HG03175 (cell line): ENCODE data around the gene DUS1L.

Experiments
- ATAC-seq: cut with Tn5 transposase; IDR thresholded peaks from one replicate; pipeline ENCODE4 v1.9.1; 2021; ENCODE audit warnings: mild to moderate bottlenecking, moderate library complexity; ENCODE audit not compliant: unreplicated experiment

The DUS1L gene

DNA sequence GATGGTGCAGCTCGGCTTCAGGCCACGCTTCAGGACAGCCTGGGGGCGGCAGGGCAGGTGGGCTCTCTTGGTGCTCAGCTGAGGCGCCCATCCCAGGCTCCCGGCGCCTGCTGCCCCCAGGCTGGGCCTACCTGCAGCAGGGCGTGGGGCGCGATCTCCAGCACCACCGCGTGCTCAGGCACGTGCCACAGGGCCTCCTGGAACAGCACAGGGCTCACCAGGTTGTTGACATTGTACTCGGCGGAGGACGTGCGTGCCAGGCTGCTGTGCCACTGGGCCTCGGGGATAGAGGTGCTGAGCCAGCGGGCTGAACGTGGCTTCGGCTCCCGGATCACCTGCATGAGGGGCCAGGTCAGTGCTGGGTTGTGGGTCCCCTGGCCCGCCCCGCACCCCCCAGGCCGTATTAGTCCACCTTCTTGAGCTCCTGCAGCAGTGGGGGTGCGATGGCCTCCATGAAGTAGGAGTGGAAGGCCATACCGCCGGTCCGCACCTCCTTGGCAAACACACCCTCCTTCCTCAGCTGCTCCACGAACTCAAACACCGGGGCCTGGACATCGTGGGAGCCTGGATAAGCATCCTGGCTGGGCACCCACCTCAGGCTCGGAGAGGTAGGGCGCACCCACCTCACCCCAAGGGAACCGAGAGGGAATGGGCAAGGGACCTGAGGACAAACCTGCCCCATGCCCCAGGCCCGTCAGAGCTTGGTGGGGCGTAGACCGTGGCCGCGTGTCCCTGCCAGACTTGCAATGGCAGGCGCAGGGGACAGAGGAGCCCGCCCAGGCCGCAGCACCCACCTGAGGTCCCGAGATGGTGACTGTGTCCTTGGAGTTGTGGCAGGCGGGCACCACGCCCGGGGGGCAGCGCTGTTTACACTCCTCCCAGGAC is 23.5 kb upstream of the DUS1L start:
- ATAC-seq, result no peak

DNA sequence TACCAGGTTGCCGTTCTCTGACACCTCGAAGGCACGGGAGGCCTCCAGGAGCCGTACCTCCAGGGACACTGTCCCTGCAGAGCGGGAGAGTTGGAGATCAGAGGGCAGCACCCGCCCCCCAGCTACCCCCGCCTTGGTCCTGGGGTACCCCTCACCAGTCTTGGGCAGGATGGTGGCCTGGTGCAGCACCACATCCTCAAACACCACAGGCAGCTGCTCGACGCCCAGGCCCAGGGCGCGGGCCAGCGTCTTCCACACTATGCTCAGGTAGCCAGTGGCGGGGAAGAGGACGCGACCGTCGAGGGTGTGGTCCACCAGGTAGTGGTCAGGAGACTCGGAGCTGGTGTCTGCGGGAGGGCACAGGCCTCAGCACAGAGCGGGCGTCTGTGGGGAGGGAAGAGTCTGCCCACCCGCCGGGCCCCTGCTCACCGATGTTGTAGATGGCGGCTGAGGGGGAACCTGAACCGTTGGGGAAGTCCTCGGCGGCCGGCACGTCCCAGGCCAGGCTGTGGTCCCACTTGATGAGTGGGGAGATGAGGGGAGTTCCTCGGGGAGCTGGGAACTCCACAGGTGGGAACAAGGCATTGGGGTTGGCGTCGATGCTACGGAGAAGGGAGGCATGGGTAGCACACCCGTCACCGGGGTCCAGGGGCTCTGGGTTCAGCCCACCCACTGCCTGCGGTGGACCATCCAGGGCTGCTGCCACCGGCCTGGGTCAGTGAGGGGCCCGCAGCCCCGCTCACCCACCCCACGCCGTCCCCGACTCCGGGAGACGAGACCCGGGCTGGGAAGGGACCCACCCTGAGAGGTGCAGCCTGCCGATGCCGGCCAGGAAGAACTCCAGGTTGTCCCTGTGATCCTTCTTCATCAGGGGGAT is 22.6 kb upstream of the DUS1L start:
- ATAC-seq, result no peak

GRCh38 chr17:82086941-82087906 is 21.6 kb upstream of the DUS1L start:
- ATAC-seq, result no peak

DNA sequence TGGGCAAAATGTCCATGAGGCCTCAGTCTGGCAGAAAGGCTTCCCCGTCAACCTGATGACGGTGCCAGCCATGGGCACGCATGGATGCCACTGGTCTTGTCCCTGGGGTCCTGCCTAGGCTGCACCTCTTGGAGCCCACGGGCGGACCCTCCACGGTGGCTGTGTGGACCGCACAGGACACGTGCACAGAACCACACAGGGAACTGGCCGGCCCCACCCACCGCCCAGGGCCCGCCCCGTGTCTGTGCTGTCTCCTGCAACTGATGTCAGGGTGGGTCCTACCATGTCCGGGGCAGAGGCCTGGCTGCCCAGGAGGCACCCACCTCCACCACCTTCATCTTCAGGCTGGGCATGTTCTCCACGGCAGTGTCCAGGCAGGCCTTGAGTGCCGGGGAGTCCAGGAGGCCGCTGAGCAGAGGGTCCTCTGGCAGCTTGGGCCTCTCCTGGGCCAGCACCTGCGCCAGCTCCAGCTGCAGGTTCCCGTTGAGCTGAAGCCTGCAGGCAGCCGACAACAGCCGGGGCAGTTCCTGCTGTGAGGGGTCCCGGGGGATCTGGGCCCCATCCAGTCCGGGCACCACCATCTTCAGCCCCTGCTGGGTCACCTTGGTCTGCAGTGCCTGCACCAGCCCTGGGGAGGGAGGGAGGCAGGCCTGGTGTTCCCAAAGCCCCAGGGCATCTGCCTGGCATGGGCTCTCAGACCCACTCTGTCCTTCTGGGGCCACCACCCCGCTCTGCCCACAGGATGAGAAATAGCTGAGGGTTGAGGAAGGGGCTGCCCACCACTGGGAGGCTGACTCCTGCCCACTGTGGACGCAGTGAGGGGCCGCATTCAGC is 20.5 kb upstream of the DUS1L start:
- no peak for ATAC-seq

DNA sequence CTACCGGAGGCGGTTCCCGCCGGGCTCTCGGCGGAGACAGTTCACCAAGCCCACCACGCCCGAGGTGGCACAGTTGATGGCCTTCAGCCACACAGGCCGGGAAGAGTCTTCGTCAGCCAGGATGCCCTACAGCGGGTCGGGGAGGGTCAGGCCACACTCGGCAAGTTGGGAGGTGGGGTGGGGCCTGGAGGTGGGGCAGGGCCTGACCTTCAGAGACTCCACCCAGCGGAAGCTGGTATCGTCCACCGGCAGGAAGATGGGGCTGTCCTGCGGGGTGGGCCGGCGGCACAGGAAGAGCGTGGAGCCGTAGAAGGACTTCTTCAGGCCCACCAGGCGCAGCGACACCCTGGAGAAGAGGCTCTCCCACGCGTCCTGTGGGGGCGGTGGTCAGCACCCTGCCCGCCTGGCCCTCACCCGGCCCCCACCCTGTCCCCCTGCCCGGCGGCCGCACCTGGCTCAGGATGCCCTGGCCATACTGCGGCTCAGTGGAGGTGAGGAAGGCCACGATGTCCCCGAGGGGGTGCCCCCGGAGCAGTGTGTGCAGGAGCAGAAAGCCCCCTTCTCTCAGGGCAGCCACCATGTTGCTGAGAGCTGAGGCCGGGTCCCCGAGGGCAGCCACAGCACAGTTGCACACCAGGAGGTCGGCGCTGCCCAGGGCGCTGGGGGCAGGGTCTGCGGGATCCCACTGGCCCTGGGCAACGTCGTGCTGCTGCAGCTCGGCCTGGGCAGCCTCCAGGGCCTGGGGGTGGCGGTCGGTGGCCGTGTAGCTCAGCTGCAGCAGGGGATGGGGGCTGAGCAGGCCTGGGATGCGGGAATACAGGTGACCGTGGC is 19.6 kb upstream of the DUS1L start:
- no peak for ATAC-seq

- ATAC-seq, result no peak
Measured at GRCh38 chr17:82084373-82085030, 18.9 kb upstream of the DUS1L start.

DNA sequence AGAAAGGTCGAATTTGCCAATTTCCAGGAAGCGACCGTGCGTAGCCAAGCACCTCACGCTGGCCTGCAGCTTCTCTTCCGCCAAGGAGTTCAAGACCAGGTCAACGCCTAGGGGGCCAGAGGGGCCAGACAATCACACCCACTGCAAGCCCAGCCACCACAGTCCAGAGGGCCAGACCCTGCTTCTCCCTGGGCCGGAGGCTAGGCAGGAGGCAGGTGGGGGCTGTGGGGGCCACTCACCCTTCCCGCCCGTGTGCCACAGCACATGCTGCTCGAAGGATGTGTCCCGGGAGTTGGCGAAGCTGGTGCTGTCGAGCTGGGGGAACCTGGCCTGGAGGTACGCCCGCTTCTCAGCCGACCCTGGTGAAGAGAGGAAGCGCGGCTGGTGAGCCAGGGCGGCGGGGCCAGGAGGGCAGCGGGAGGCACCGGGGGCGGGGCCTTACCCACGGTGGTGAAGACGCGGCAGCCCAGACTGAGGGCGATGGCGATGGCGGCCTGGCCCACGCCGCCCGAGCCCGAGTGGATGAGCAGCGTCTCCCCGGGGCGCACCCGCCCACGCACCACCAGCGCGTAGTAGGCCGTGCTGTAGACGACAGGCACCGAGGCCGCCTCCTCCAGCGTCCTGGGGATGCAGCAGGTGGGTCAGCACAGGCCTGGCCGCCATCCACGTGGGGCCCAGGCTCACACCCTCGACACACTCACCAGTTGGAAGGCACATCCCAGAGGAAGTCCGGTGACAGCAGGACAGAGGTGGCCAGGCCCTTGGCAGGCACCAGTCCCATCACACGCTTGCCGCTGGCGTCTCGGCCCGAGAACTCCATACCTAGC is 18.1 kb upstream of the DUS1L start:
- no peak for ATAC-seq

DNA sequence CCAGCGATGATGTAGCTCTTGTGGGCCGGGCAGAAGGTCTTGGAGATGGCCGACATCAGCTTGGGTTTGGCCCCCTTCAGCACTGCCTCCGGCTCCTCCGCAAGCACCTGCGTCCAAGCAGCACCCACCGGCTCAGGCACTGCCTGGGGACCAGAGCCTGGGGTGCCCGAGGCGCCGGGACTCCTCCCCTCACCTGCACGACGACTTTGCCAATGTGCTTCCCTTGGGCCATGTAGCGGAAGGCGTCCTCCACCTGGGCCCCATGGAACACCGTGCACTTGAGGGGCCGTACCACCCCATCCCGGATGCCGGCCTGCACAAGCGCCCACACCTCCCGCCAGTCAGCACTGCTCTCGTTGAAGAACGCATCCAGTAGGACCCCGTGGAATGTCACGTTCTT is 17.4 kb upstream of the DUS1L start:
- no peak for ATAC-seq

GRCh38 chr17:82082456-82082855 is 16.9 kb upstream of the DUS1L start:
- no peak for ATAC-seq

- ATAC-seq, result no peak
Measured at GRCh38 chr17:82081966-82082365, 16.4 kb upstream of the DUS1L start.

DNA sequence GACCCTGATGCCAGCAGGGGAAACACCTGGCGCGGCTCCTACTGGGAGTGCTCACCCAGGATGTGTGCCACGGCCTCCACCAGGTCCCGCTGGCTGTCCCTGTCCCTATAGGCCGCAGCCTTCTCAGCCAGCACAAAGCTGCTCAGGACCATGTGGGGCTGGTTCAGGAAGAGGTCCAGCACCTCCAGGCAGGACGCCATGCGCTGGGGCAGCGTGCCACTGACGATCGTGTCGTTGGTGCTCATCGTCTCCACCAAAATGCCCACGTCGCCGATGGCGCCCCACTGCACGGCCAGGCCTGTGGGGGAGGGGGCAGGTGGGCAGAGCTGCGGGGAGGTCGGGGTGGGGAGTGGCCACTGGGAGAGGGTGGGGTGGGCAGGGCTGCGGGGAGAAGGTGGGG is 15.9 kb upstream of the DUS1L start:
- no peak for ATAC-seq

- ATAC-seq, result no peak
Measured at GRCh38 chr17:82080789-82081464, 15.3 kb upstream of the DUS1L start.

DNA sequence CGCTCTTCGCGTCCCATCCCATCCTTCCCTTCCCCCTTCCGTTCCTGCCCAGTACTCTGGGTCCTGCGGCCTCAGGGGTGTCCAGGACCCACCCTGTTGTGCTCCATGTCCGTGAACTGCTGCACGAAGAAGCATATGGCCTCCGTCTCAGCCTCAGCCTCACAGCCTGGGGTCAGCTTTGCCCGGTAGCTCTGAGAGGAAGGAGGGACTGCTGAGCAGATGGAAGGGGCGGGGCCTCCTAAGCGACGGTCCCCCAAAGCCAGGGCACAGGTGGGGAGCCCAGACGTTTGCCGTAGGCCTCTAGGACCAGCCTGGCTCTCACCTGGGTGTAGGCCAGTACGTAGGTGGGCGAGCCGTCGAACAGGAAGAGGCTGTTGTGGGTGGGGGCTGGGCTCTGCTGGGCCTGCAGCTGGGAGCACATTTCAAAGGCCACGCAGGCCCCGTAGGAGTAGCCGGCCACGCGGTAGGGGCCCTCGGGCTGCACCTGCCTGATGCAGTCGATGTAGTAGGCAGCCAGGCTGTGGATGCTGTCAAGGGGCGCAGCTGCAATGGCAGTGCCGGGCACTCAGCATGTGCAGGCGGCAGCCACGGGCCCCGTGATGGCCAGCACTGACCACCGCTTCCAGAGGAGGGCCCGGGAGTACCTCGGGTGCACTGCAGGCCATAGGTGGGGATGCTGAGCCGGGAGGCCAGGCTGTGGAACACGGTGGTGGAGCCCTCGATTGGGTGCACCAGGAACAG is 14.6 kb upstream of the DUS1L start:
- no peak for ATAC-seq

- no peak for ATAC-seq
Measured at GRCh38 chr17:82079001-82079677, 13.5 kb upstream of the DUS1L start.

DNA sequence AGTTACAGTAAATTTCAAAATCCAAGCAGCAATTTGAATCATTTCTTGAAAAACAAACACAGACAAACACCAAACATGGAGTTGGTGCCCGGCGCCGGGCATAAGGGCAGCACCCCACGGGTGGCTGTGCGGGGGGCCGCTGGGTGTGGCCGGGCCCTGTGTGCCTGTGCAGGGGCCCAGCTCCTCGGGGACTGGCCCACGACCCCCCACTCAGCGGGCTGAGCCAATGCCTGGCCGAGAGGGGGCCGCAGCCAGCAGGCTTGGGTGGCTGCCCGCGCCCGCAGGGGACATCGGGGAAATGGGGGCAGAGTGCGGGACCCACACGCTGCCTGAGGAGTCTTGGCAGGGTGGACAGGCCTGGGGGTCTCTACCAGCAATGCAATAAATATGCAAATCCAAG is 12.8 kb upstream of the DUS1L start:
- no peak for ATAC-seq
